GM20000 (cell line): ENCODE data around the gene FAM72B.
"Not testable (repeated sequence)": the region's sequence is repeated elsewhere in the genome, so short reads cannot be mapped to it uniquely, and the experiment has no call there.

Source experiments
- DNase-seq: peaks from one replicate; pipeline ENCODE4 v3.0.0; 2012; ENCODE audit warnings: low spot score

Gene FAM72B

GRCh38 chr1:121184290-121185127 lies at the start of gene FAM72B, which contains the start of gene SRGAP2C:
TSS of gene FAM72B (minus strand) at chr1:121184340. CDS start at chr1:121183489, 851 bp downstream.
TSS of gene SRGAP2C (plus strand) at chr1:121184975. CDS start at chr1:121187447, 2,472 bp downstream.
- peak; percentile 77 for DNase-seq

DNA sequence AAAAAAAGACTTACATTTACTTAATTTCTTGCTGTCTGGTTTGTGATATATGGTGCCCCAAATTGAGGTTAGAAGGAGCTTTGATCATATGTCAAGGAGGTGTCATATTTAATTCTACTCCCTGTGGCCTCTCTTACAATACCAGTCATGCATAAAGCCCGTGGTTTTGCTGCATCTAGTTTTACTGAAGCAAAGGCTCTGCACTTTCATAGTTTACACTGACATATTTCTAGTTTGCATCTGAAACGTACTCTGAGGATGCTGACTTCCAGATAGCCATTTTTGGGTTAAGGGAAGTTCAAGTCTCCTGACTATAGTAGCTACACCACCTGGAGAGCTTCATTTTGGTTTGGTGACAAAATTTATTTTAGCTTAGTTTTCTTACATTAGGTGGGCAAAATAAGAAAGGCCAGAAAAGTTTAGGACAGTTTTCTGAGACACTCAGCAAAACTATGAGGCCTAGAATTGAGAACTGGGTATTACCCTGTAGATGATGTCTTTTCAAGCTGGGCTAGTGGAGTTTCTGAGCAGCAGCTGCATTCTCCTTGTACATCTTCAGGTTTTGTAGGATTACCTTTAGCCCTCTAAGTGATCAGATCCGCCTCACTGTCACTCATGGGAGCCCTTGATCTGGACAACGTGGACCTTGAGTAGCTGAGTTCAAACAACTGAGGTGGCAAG lies 48.4 kb upstream of the FAM72B start:
- DNase-seq: not testable (repeated sequence)

DNA sequence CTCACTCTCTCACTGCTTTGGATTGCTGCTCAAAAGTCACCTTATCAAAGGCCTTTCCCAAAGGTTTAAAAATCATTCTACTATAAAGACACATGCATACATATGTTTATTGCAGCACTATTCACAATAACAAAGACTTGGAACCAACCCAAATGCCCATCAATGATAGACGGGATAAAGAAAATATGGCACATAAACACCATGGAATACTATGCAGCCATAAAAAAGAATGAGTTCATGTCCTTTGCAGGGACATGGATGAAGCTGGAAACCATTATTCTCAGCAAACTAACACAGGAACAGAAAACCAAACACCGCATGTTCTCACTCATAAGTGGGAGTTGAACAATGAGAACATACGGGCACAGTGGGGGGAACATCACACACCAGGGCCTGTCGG lies 46.5 kb upstream of the FAM72B start:
- DNase-seq: not testable (repeated sequence)

DNA sequence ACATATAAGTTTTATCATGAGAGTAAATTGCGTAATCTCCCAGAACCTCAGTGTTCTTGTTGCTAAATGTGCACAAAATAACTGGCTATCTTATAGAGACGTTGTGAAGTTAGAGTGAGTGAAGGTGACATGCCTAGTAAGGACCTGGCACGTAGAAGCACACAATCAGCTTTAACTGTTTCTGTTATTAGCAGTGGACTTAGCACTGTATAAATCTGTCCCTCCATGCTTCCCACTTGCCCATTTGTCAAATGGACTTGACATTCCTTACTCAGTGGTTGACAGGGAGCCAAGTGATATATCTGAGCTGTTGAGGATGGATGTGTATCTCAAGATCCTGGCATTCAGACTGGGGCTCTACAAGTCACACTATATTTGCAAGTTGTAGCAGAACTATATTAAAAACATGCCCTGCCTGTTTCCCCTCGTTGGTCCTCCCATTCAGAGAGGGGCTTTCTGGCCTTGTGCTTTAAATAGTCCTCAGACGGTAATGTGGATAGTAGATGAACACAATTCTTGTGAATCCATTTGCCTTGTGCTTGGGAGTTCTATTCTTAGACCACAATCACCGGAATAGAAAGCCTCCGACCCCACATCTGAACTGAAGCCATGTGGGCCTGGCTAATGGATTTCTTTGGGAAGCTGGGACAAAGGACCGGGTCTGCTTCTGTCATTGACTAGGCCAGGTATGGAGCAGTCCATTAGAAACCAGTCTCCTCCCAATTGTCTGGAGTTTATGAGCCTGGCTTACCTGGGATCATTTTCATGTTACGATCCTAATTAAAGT lies 43.6 kb upstream of the FAM72B start:
- not testable (repeated sequence) for DNase-seq

- not testable (repeated sequence) for DNase-seq
Observed at GRCh38 chr1:121226925-121227324, 42.8 kb upstream of the FAM72B start.

GRCh38 chr1:121226295-121226904 lies 42.3 kb upstream of the FAM72B start:
- not testable (repeated sequence) for DNase-seq

- not testable (repeated sequence) for DNase-seq
Observed at GRCh38 chr1:121224714-121225113, 40.6 kb upstream of the FAM72B start.

- peak; percentile 3 for DNase-seq
Observed at GRCh38 chr1:121221770-121222169, 37.6 kb upstream of the FAM72B start.

GRCh38 chr1:121216676-121217075 lies 32.5 kb upstream of the FAM72B start:
- DNase-seq: not testable (repeated sequence)

GRCh38 chr1:121215699-121216417 lies 31.7 kb upstream of the FAM72B start:
- DNase-seq: not testable (repeated sequence)

DNA sequence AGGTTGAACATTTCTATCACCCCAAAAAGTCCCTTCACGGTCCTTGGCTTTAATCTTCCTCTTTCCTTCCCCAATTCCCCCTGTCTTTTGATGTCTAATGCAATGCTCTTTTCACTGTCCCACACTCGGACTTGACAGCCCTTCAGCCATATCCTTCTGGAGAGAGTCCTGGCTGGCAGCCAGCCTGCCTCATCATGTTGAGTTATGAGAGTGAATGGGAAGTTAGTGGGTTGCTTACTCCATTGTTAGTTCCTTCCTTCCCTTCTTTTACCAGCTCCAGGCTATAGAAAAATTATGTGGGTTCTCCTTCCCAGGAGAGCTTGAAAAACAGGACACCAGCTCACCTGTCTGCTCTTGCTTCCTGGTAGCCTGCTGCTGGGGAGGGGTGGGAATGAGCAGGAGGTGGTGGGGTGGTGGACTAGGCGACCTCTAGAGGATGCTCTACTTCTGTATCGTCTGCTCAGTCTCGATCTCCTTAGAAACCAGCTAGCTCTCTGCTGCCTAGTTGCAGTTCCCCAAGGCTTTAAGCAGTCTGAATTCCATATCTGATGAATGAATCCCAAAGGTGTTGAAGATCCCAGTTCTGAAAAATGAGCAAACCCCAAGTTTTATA lies 30.5 kb upstream of the FAM72B start:
- not testable (repeated sequence) for DNase-seq

GRCh38 chr1:121213491-121213890 lies 29.4 kb upstream of the FAM72B start:
- not testable (repeated sequence) for DNase-seq

GRCh38 chr1:121210778-121211177 lies 26.6 kb upstream of the FAM72B start:
- DNase-seq: not testable (repeated sequence)

DNA sequence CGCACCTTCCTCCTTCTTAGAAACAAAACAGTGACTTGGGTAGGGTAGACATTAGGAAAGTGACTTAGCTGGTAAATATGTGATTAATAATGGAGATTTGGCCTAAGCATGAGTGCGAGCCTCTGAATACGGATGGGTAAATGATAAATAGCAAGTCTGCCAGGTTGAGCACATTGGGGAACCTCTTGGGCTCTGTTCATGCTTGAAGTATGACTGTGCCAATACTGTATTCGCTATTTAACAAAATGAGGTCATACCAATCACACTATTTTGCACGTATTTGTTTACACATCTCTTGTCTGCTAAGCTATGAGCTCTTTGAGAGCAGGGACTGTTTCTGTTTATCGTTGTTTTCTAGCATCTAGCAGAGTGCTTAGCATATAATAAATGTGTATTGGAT lies 24.2 kb upstream of the FAM72B start:
- not testable (repeated sequence) for DNase-seq

DNA sequence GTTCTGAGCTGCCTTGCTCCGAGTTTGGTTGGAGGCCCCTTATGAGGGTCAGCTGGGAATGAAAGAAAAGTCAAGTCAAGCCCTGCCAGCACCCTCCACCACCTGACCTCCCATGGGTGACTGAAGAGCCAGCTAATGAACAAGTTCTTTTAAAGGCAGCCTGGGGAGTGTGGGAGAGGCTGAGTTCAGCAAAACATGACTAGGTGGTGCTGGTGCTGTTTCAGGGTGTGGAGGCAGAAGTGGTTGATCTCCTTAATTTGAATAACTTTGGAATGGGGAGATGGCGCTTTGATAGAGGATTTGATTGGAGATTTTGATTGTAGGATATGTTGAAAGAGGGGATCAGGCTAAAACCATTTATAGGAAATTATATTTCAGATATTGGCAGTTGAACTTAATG lies 23.2 kb upstream of the FAM72B start:
- DNase-seq: not testable (repeated sequence)

DNA sequence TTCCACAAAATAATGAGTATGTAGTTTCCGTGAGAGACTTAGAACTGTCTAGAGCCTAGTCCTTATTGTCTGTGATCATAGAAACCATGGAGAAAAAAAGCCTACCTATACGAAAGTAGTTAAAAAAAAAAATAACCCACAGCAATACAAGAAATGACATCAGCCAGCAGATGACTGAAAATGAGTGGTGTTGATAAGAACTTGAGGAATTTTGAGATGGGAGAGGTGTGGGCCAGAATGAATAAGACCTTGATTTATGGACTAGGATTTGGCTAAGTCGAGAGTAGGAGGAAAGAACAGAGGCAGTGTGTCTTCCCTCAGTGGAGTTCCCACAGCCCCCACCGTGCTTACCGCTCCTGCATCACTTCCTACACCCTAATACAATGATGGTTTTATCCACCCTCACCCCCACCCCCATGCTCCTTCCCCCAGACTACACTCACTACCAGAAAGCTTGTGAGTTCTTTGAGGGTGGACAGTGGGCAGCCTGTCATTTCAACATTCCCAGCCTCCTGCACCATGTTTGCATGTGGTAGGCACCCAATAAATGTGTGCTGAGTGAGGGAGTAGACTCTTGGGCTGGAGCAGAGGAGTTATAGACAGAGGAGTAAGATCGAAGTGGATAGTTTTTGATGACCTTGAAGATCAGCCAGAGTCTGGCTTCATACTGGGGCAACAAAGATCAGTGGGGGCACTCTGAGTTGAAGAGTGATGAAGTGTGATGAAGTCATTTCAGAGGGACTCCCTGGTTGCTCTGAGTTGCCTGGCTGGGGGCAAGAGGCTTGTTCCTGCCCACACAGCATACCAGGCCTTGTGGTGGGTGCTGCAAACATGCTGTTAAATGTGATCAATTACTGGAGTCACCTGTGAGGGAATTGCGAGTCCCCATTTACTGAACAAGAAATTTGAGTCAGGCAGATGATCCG lies 21.9 kb upstream of the FAM72B start:
- DNase-seq: not testable (repeated sequence)

DNA sequence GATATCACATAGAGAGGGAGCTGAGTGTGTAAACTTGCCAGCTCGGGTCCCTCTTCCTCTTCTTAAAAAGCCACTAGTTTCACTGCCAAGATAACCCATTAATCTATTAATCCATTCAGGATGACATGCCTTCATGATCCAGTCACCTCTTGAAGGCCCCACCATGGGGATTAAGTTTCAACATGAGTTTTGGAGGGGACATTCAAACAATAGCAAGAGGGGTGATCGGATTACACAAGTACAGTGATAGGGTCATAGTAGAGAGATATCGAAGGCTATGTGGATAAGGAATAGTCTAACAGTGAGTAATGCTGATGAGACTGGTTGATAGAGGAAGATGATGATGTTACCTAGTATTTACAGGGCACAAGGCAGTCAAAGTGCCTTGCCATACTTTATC lies 18.8 kb upstream of the FAM72B start:
- not testable (repeated sequence) for DNase-seq

GRCh38 chr1:121200985-121201981 lies 17.1 kb upstream of the FAM72B start:
- DNase-seq: not testable (repeated sequence)
